KBM-7 (cell line): ENCODE data around the gene BRF1.
"Not testable (repeated sequence)": the region's sequence is repeated elsewhere in the genome, so short reads cannot be mapped to it uniquely, and the experiment has no call there.

ENCODE experiments used
- DNase-seq: peaks from one replicate; pipeline ENCODE4 v3.0.0-alpha.2; 2015
- in situ Hi-C: fragments of 300-500 bp; cut with MboI; formaldehyde crosslinking; loops from 2 replicates; pipeline ENCODE4 v1.14.3; 2020; ENCODE audit warnings: low sequenced_read_pairs, low pct_unique_long_range_greater_than_20kb, mixed read lengths

BRF1 gene

DNA sequence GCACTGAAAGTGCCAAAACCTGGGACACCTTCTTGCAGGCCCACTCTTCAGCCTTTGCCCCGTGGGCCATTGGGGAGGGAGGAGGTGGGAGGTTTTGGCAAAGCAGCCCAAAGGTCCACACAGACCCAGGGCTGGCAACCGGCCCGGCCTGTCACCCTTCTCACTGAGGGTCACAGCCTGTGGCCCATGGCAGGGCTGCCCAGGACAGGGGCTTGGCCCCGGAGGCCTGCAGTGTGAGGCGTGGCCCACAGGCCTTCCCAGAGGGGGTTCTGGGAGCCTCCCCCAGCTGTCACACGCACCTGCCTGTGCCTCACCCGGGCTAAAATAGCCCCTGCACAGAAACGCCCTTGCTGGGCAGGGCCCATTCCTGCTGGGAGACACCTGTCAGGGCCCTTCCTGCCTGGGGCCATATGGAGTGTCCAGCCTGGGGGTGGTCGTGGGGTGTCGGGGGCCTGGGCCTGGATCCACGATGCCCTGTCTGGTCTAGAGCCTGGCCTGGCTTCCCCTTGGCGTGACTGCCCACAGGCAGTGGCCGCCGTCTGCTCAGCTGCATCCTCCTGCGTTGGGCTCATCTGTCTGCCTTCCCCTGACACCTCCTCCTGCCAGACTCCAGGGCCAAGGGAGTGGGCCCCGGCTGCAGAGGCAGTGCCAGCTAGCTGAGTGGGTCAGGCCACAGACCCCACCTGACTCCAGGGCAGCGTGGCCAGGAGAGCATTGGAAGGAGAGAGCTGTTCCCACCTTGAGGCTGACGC lies 33.0 kb upstream of the BRF1 start:
- no peak for DNase-seq
- in situ Hi-C loops: no loop called here

DNA sequence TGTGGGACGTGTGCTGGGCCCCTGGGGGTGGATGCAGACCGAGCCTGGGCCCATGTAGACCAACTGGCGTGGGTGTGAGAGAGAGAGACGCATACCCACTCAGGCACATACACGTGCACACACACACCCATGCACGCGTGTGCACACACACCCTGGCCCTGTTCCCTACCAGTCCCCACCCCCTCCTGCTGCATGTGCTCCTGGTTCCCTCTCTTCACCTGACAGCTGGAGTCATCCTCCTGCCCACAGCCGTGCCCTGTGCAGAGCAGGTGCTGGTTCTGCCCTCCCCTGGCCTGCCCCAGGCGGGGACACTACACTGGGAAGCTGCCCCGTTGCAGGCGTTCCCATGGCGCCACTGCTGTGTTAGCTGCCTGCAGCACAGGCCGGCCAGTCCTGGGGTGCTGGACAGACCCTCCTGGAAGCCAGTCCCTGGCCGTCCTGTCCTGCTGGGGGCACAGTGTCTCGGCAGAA lies 32.3 kb upstream of the BRF1 start:
- no peak for DNase-seq
- in situ Hi-C loops: no loop called here

DNA sequence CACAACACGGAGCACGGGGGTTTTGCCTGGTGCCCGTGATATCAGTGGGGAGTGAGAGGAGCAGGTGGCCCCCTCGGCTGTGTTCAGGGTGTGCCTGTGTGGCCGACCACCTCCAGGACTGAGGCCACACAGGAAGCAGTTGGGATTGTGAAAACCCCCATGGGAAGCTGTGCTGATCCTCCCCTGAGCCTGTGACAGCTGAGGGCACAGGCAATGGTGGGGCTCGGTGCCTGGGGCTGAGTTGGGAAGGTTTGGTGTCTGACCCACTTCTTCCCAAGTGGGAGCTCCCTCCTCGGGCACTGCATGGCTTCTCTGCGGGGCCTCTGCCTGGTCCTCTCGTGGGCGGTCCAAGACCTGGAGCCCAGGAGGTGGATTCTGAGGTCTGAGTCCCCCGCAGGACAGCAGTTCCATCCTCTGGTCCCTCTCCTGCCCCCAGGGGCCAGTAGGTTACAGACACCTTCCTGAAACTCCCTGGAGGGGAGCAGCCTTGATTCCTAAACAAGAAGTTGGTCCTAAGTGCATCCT lies 31.6 kb upstream of the BRF1 start:
- DNase-seq: no peak
- in situ Hi-C loops: no loop called here

DNA sequence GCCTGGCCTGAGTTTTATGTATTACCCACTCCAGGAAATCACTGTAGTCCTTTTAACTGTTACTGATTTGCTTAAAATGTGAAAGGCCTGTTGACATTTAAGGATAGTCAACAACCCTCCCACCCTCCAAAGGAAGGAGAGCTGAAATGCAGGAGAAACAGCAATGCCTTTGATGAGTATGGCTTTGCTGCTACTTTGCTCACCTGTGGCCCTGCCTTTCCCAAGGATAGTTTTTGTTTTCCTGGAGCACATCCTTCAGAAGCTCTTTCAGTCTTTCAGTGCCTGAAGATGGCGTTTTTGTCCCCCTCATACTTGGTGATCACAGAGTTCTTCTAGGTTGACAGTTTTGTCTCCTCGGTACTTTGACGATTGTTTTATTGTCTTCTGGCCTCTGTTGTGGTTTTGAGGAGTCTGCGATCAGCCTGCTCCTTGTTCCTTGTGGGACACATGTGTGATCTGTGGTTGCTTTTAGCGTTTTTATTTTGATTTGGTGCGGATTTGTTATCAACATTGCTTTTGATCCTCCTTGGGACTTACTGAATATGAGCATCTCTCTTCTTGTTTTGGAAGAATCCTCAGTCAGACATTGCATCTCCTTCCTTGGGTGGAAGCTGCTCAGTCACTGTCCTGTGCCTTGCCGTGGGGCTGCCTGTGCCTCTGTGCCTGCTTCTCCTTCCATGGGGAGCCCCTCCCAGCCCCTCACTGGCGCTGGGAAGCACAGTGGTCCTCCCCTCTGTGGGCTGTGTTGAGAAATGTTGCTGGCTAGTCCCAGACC lies 31.0 kb upstream of the BRF1 start:
- no peak for DNase-seq
- in situ Hi-C loops: no loop called here

DNA sequence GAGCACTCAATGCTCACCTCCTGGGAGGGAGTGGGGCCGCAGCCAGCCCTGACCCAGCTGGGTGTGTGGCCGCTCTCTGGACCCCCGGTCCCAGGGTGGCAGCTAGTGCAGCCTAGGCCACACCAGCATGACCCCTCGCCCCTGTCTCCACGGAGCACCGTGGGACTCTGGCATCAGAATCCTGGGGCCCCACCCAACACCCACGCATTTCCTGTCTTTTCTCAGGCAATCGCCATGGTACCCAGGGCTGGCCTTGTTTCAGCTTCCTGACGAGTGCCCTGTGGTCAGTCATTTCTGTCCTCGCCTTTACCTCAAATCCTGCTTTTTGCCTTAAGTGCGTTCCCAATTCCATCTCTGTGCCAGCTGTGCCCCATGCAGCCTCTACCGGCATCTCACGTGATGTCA lies 29.7 kb upstream of the BRF1 start:
- DNase-seq: no peak
- in situ Hi-C loops: no loop called here

DNA sequence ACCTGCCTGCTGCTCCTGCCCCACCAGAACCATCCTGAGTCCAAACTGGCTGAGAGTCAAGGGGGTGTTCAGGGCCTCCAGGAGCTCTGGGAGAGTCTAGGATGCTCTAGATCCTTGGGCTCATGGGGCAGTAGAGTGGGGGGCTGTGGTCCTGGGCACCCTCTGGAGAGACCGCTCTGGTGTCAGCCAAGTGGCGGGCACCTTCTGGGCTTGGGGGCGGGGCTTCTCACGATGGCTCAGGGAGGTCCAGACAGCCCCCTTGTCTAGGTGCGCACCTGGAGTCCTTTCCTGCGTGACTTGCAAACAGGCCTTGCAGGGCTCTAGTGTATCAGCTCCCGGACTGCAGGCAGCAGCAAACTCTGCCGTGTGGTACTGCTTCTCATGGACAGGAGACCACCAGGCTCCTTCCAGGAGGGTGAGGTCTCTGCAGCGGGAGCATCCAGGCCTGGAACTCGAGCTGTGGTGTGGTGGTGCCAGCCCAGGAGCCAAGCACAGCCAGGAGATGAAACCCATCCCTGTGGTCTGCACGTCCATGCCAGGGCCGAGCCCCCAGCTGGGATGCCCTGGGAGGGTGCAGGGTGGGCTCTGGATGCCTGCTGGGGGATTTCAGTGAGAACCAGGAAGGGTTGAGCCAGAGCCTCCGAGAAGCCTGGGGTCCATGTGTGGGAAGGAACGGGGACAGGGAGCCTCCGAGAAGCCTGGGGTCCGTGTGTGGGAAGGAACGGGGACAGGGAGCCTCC lies 28.8 kb upstream of the BRF1 start:
- in situ Hi-C loops: no loop called here

DNA sequence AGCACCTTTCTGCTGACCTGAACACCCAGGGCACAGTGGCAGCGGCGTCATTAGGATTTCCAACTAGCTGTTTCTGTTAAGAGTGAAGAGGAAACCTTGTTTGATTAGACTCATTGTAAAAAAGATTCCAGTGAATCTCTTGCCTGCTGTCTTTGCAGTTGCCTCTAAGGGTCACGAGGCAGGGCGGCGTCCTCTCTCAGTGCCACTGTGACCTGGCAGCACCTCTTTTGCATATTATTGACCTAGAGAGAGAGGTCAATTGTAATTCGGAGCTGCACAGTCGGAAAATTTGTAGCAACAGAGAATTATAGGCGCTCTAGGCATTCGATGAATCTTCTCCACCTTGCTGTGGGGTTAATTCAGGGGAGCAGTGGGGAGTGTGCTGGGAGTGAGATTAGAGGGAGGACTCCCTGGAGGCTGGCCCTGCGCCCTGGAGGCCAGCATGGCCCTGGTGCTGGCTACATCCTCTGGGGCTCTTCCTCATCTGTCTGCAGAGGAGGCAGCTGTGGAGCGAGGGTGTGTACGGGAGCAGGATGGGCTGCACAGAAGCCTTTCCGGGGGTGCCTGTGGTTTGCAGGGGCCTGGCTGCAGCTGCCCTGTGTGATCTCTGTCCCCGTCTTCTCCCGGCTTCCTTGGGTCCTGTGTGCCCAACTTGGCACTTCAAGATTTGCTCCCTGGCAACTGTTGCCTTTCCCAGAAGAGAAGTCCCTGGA lies 28.0 kb upstream of the BRF1 start:
- in situ Hi-C loops: no loop called here
- no peak for DNase-seq

More for the DNA sequence above, 28.8 kb upstream of the BRF1 start:
- no peak for DNase-seq

DNA sequence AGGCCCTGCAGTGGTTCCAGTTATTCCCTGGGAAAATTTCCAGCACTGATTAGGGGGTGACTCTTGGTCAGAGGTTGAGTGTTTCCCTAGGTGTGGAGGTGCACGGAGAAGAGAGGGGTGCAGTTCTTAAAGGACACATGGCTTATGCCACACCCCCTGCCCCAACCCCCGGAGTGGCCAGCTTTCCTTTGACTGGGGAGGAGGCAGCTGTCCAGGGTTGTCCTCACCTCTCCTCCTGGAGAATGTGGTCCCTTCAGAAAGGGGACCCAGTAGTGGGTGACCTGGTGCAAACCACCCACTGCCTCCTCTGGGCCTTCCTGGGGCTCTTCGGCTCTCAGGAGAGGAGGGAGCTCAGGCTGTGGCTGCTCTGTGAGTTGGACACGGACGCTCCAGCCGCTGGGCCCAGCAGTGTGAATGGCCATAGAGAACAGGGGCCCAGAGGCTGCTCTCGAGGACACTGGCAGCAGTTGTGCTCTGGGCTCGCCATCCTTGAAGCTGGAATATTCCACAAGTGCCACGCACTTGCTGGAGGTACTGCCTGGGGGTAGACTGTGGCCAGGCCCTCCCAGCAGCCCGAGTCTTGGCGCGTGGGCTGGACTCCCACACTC lies 27.4 kb upstream of the BRF1 start:
- in situ Hi-C loops: no loop called here

DNA sequence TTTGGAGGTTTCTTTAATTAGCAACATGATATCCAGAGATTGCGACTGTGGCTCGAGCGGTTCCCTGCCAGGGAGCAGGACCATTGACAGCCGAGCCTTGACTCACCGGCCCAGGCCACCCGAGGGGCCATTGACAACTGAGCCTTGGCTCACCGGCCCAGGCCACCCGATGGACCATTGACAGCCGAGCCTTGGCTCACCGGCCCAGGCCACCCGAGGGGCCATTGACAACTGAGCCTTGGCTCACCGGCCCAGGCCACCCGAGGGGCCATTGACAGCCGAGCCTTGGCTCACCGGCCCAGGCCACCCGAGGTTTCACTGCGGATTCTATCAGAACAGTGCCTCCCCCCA lies 26.9 kb upstream of the BRF1 start:
- in situ Hi-C loops, DNase-seq: not testable (repeated sequence)

More for the DNA sequence above, 27.4 kb upstream of the BRF1 start:
- no peak for DNase-seq

DNA sequence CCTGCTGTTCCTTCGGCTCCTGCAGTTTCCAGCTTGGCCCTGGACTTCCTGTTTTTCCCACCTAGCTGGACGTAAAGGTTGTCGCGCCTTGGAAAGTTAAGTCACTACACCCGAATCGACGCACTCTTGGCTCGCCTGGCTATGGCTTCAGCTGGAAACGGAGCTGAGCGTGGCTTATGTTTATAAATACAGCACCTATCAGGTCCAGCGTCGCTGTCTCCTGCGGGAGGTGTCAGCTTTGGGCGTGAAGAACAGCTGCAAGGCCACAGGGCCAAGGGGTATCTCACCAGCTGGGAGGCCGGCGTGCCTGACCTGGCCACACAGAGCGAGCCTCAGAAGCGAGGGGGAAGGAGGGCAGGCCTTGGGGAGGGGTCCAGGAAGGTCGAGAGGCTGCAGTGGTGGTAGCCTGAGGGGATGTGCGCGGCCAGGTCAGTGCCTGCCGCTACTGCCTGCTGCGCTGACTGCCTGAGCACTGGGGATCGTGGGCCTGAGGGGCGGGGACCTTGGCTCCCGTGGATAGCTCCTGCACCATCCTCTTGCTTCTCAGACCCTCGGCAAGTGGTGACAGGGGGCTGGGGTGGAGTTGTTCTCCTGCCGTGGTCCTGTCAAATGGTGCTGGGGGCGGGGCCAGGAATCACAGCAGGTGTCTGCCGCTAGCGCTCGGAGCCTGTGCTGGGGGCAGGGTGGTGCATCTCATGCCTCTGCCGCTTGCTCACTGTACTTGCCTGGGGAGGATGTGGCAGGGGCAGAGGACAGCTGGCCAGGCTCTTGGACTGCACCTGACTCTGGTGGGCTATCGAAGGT lies 26.3 kb upstream of the BRF1 start:
- DNase-seq: no peak
- in situ Hi-C loops: no loop called here

DNA sequence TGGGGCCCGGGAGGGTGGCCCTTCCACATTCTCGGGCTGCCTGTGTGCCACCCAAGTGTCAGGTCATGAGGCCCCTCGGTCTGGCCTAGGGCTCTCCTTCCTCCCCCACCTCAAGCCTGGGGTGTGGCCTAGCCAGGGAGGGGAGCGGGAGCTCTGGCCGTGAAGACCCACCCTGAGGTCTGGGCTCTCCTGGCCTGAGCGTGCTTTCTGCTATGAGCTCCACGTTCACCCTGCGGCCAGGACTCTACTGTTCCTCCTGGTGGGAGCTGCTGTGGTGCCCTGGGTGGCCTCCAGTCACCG lies 25.7 kb upstream of the BRF1 start:
- in situ Hi-C loops: no loop called here
- DNase-seq: no peak

DNA sequence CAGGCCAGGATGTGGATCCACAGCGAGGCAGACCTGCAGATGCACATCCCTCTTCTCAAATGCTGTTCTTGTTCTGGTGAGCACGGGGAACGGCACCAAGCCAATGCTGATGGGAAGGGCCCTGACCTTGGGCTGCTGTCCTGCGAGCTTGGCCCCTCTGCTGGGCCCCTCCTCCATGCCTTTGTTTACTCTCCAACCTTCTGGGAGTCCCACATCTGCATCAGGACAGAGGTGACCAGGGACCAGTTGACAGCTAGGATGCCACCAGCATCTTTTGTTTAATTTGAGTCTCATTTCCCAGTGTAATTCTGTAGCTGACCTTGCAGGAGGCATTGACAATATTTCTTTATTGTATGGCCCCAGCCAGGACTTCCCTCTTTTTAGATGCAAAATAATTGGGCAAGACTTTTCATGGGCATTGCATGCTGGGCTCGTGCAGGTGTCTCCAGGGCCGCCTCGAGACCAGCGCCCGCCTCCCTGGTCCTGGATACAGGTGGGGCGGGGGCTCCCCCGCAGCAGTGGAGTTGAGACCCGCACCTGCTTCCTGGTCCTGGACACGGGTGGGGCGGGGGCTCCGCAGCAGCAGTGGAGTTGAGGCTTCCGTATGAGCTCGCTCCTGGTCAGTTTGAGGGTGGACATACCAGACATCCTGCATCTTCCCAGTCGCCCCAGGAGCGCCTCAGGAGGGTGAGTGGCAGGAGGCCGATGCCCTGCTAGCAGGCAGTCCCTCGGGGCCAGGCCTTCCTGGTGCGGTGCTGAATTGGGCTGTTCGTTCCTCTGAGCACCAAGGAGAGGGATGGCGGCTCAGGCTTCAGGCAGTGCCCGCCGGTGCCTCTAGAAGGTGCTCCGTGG lies 25.1 kb upstream of the BRF1 start:
- in situ Hi-C loops: no loop called here

DNA sequence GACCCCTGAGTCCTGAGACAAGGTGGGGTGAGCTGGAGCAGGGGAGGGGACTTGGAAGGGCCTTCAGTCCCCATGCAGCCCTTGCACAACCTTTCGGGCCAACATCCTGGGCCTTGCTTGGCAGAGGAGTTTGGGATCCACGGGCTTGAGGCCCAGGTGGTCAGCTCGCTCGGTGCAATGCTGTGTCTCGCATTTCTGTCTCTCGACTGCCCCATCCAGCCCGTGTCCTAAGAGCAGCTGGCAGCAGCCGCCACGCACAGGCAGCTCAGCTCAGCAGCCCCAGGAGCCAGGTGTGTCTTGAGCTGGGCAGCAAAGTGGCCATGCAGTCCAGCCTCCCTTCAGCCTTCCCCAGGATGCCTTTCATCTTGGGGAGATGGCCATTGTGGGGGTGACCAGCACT lies 24.5 kb upstream of the BRF1 start:
- DNase-seq: no peak
- in situ Hi-C loops: no loop called here

More for the DNA sequence above, 25.1 kb upstream of the BRF1 start:
- DNase-seq: no peak

DNA sequence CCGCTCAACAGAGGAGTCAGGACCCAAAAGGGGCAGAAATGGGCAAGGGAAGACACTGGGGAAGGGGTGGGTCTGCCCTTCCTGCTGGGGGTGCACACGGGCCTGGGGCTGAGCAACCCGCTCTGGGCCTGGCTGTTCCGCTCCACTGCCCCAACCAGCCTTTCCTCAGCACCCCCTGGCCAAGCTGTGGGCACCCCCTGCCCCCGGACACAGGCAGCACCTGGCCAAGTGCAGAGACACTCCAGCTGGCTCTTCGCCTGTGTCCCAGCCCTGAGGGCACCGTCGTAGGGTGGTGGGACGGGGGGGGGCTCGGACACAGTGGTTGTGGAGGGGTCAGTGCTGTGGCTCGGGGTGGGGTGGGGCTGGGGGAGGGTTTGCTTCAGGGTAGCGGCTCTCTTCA lies 24.1 kb upstream of the BRF1 start:
- in situ Hi-C loops: no loop called here
- no peak for DNase-seq

DNA sequence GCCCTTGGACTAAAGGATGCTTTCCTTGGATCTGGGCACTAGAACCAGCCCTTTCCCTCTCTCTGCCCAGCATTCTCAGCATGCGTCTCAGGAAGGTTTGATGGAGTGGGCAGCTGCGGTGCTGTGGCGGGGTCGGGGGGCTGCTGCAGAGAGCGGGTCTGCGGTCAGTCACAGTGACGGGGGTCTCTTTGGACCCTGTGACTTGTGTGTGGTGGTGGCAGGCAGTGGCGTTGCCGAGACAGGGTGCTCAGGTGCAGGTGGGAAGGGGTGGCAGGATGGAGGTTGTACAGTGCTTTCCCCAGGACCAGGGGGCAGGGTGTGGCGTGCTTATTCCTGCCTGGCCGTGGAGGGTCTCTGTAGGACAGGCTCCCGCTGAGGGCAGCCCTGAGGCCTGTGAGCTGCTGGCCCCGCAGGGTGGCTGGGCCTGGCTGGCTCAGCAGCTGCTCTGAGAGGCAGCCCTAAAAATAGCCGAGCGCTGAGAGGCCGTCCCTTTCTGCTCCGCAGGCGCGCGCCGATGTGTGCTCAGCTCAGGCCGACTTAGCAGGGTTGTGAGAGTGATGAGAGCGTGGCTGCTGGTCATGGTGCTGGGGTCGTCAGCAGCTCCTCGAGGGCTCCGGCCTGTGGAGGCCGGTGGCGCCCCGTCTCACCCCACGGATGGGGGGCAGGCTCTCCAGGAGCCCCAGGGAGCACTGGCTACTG lies 23.4 kb upstream of the BRF1 start:
- in situ Hi-C loops: no loop called here
- DNase-seq: no peak

DNA sequence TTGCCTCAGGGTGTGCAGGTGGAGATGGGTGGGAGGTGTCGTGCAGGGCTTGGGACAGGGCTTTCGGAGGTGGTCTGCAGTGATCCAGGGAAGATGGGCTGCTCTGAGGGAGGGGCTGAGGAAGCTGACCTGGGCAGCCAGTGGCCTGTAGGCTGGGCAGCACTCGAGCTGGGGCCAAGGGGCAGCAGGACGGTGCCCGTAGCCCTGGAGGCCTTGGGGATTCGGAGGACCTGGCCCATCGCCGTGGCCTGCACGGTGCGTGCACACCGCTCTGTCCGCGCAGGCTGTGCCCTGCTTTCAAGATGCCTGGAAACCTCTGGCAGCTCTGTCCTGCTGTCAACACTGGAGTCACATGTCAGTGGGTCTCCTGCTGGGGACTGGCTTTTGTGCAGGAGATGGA lies 22.9 kb upstream of the BRF1 start:
- no peak for DNase-seq
- in situ Hi-C loops: no loop called here
